Measurements from ENCODE around the gene FDX2. TPM values are rescaled to one million over a fixed set of nuclear protein-coding genes. Genes with fewer than 3 reads are reported as not detected.

Gene FDX2
- total and polyA plus RNA-seq, 2 of the 13 experiments (the other 11 are each of a cell fraction or from before 2014, with no cell fraction given) = 21.0 to 24.7 TPM

GRCh38 chr19:10289167-10289835 is 26.5 kb downstream of the FDX2 start (continued):
- TF ChIP-seq SOX13 (IDR thresholded peaks at IDR 0.05) (no peak), SOX13 (CRISPR knock-in tag; conservative IDR thresholded peaks at IDR 0.05 in 1 of 2, IDR thresholded peaks at IDR 0.05 in 1 of 2) (no peak), ARNTL (CRISPR knock-in tag; IDR thresholded peaks at IDR 0.05) (peak; percentile 73), ARID4A (CRISPR knock-in tag; IDR thresholded peaks at IDR 0.05; ENCODE audit: borderline replicate concordance) (peak; percentile 40; the same call in 1 of the 2 replicates), ZMAT5 (CRISPR knock-in tag; IDR thresholded peaks at IDR 0.05; ENCODE audit: borderline replicate concordance, low read depth) (no peak), DRAP1 (CRISPR knock-in tag; IDR thresholded peaks at IDR 0.05) (0 out of 2 replicates have a peak, but pooled peaks have one; percentile 6), ZNF235 (CRISPR knock-in tag; IDR thresholded peaks at IDR 0.05; ENCODE audit: borderline replicate concordance) (peak; percentile 26; the same call in 1 of the 2 replicates), ZNF136 (CRISPR knock-in tag; IDR thresholded peaks at IDR 0.05; ENCODE audit: low read depth) (no peak; the same call in 1 of the 2 replicates), MYPOP (CRISPR knock-in tag; IDR thresholded peaks at IDR 0.05) (peak; percentile 67), ZNF768 (CRISPR knock-in tag; IDR thresholded peaks at IDR 0.05) (peak; percentile 32; the same call in 1 of the 2 replicates), ZNF800 (CRISPR knock-in tag; IDR thresholded peaks at IDR 0.05) (0 out of 2 replicates have a peak, but pooled peaks have one; percentile 57), ZNF891 (CRISPR knock-in tag; IDR thresholded peaks at IDR 0.05) (peak; percentile 58), CREM (IDR thresholded peaks at IDR 0.05) (no peak), CREM (CRISPR knock-in tag; IDR thresholded peaks at IDR 0.05) (no peak), ZBTB10 (CRISPR knock-in tag; IDR thresholded peaks at IDR 0.05; ENCODE audit: borderline replicate concordance) (peak; percentile 27; the same call in 1 of the 2 replicates)
